A549 (cell line): ENCODE results near the gene DCAF4.

ENCODE experiments used
- CTCF ChIP-seq: fragments of >200 bp; sonication (Bioruptor Twin); formaldehyde crosslinking; IDR thresholded peaks from 3 replicates; pipeline ENCODE4 v1.5.1; 2016
- KDM5A ChIP-seq: fragments of 200-600 bp; sonication (generic); IDR thresholded peaks from 2 replicates; pipeline ENCODE4 v1.6.1; 2016; ENCODE audit warnings: antibody characterized with exemption, mild to moderate bottlenecking
- TF ChIP-seq, protein P1 (sequence below): fragments of 450-650 bp; IDR thresholded peaks from 2 replicates; pipeline ENCODE4 v1.6.1; 2014; ENCODE audit warnings: antibody characterized with exemption

DNA sequence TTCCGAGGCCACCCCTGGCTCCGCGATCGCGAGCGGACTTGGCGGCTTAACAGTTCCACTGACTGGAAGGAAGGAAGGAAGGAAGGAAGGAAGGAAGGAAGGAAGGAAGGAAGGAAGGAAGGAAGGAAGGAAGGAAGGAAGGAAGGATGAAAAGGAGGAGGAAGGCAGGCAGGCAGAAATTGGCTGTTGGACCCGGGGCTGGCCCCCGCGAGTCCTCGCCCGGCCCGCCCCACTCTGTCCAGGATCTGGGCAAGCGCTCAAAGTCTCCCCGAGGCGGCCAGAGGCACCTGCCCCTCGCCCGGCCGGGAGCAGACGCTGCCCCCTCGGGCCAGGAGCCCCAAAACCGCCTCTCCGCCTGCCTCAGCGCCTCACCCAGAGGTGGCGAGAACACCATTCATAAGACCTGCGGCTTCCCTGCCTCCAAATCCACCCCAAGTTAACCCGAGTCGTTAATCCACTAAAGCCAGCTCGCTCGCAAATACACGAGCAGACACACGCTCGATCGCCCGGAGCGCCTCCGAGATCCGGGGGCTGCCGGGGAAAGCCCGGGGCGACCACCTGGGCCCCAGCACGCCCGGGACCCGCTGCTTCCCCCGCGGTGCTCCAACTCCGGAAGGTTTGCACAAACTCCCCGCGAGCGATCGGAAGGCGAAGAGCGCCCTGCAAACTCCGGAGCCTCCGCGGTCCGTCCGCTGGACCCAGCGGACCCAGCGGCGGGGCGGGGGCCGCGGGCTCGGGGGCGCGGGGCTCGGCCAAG, 33.2 kb upstream of the DCAF4 start:
- TF ChIP-seq CTCF, result no peak
- TF ChIP-seq KDM5A, result no peak
- TF ChIP-seq, protein P1, sequence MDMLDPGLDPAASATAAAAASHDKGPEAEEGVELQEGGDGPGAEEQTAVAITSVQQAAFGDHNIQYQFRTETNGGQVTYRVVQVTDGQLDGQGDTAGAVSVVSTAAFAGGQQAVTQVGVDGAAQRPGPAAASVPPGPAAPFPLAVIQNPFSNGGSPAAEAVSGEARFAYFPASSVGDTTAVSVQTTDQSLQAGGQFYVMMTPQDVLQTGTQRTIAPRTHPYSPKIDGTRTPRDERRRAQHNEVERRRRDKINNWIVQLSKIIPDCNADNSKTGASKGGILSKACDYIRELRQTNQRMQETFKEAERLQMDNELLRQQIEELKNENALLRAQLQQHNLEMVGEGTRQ, result no peak
